Spleen (tissue), 7 donors: ENCODE measurements around the gene CCDC91.

Experiments
- POLR2A ChIP-seq, 3 donors: fragments of 450-650 bp; IDR thresholded peaks; one replicate each; pipeline ENCODE4 v1.5.1; 2017; ENCODE audit warnings: antibody characterized with exemption in 3 of 3, mild to moderate bottlenecking in 1 of 3
- POLR2AphosphoS5 ChIP-seq, 3 donors: sonication (generic); formaldehyde crosslinking; IDR thresholded peaks; one replicate each; pipeline ENCODE4 v1.5.1; 2017; ENCODE audit warnings: antibody characterized with exemption in 3 of 3
- TF ChIP-seq, protein P1 (sequence below), 11 experiments: fragments of 200-600 bp in 7 of 11; fragments of 450-650 bp in 4 of 11; sonication (generic) in 4 of 11; IDR thresholded peaks in 8 of 11; conservative IDR thresholded peaks in 3 of 11; 1 replicate in 7 of 11; 2 replicates in 4 of 11; pipeline versions ENCODE4 v1.4.0 to v1.8.0; 2016 to 2021; ENCODE audit warnings: antibody characterized with exemption in 11 of 11, inconsistent platforms in 4 of 11, mild to moderate bottlenecking in 1 of 11
- donor health status: DM: no; HTN: no; CAD: no; lungs with moderate emphysema.
- donor health status: DM: no; HTN: no; CAD: no.
- donor health status: DM: no; HTN: no; CAD: no.

GRCh38 chr12:28355161-28355560, 164.9 kb downstream of the CCDC91 start:
- TF ChIP-seq POLR2A (IDR thresholded peaks at IDR 0.05) (no peak), POLR2AphosphoS5 (IDR thresholded peaks at IDR 0.05) (no peak)
- TF ChIP-seq, protein P1, sequence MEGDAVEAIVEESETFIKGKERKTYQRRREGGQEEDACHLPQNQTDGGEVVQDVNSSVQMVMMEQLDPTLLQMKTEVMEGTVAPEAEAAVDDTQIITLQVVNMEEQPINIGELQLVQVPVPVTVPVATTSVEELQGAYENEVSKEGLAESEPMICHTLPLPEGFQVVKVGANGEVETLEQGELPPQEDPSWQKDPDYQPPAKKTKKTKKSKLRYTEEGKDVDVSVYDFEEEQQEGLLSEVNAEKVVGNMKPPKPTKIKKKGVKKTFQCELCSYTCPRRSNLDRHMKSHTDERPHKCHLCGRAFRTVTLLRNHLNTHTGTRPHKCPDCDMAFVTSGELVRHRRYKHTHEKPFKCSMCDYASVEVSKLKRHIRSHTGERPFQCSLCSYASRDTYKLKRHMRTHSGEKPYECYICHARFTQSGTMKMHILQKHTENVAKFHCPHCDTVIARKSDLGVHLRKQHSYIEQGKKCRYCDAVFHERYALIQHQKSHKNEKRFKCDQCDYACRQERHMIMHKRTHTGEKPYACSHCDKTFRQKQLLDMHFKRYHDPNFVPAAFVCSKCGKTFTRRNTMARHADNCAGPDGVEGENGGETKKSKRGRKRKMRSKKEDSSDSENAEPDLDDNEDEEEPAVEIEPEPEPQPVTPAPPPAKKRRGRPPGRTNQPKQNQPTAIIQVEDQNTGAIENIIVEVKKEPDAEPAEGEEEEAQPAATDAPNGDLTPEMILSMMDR (IDR thresholded peaks at IDR 0.05 in 8 of 11, conservative IDR thresholded peaks at IDR 0.05 in 3 of 11) = no peak
